ENCODE data around the gene CCSAP. TPM values are rescaled to one million over a fixed set of nuclear protein-coding genes. Genes with fewer than 3 reads are reported as not detected.

Gene CCSAP
- total and polyA plus RNA-seq, 2 of the 13 experiments (the other 11 are each of a cell fraction or from before 2014, with no cell fraction given), result 3.7 to 9.0 TPM

- TF ChIP-seq ZBTB4 (CRISPR knock-in tag; IDR thresholded peaks at IDR 0.05; ENCODE audit: borderline replicate concordance) (no peak), TEAD2 (CRISPR knock-in tag; IDR thresholded peaks at IDR 0.05) (no peak), ZNF691 (CRISPR knock-in tag; IDR thresholded peaks at IDR 0.05; ENCODE audit: borderline replicate concordance, low read depth) (no peak), TFDP1 (CRISPR knock-in tag; IDR thresholded peaks at IDR 0.05; ENCODE audit: borderline replicate concordance) (no peak), RNF219 (CRISPR knock-in tag; IDR thresholded peaks at IDR 0.05) (no peak), ZBTB20 (CRISPR knock-in tag; IDR thresholded peaks at IDR 0.05; ENCODE audit: borderline replicate concordance, low read depth) (no peak), TRIM24 (CRISPR knock-in tag; IDR thresholded peaks at IDR 0.05) (no peak), IRF2 (CRISPR knock-in tag; IDR thresholded peaks at IDR 0.05) (peak; percentile 67), NFIB (CRISPR knock-in tag; IDR thresholded peaks at IDR 0.05; ENCODE audit: borderline replicate concordance) (no peak), ZNF547 (CRISPR knock-in tag; IDR thresholded peaks at IDR 0.05) (no peak), ZBTB37 (CRISPR knock-in tag; IDR thresholded peaks at IDR 0.05) (no peak), SYNCRIP (IDR thresholded peaks at IDR 0.05; ENCODE audit: insufficient read depth, low read depth, low read length) (no peak), ZNF768 (CRISPR knock-in tag; IDR thresholded peaks at IDR 0.05) (no peak), ZNF468 (CRISPR knock-in tag; IDR thresholded peaks at IDR 0.05) (no peak), RNF2 (conservative IDR thresholded peaks at IDR 0.05; ENCODE audit: low read depth) (no peak), TAF15 (IDR thresholded peaks at IDR 0.05; ENCODE audit: low read depth, low read length, poor library complexity, severe bottlenecking) (no peak)
Observed at GRCh38 chr1:229273507-229274232, 69.2 kb downstream of the CCSAP start (continued).
